ENCODE measurements around the gene UMPS.

- TF ChIP-seq POLR2A (IDR thresholded peaks at IDR 0.05) (no peak), EP300 (IDR thresholded peaks at IDR 0.05) (no peak)
Measured at GRCh38 chr3:124770336-124771082, 40.3 kb downstream of the UMPS start.

Measured in ovary (tissue), 1 donor.